Parietal lobe (tissue), 1 donor: ENCODE data around the gene DYRK3. TPM values are rescaled to one million over a fixed set of nuclear protein-coding genes. Genes with fewer than 3 reads are reported as not detected.

Experiments
- total RNA-seq: library from RNA; depleted of rRNA; stranded (reverse); fragments of >200 nt; gene quantifications from one replicate; pipeline ENCODE4 v1.2.3, GENCODE V29; 2014

The DYRK3 gene
- 13.5 TPM for total RNA-seq

DNA sequence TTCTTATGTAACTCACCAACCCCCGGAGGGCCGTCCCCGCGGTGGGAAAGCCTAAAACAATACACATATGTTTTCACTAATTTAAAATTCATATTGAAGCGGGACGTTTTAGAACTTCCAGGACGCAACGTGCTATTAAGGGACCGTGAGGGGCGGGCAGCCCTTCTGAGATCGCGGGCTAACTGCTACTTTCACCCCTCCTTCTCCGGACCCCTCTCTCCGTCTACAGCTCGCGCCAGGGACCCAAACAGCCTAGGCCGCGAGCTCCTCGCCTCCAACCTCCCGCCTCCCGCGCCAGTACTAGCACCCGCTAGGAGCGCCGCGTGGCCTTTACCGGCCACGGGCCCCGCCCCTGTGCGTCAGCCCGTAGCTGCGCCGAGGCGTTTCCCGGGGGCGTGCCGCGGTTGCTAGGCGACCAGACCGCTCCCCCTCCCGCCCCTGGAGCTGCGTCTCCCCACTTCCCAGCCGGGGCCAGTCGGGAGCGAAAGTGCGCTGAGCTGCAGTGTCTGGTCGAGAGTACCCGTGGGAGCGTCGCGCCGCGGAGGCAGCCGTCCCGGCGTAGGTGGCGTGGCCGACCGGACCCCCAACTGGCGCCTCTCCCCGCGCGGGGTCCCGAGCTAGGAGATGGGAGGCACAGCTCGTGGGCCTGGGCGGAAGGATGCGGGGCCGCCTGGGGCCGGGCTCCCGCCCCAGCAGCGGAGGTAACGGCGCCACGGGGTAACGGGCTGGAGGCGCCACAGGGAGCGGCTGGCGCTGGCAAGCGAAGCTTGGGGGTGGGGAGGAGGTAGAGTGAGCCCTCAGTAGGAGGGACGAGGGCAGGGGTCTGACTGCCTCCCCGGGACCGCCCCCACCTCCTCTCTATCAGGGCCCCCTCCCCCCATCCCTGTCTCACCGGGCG lies at the start of gene DYRK3:
TSS of gene DYRK3 (plus strand) at position 457 of the 898 bp plus-strand sequence. CDS start at position 625, 168 bp downstream.

GRCh38 chr1:206612129-206612876 lies 23.0 kb upstream of the DYRK3 start, which contains the start of gene EIF2D:
Gene EIF2D, minus strand, starts transcription at chr1:206612465. Its CDS starts 123 bp downstream, at chr1:206612342.

GRCh38 chr1:206684478-206685333 lies 49.4 kb downstream of the DYRK3 start, which contains the start of gene MAPKAPK2:
Gene MAPKAPK2, plus strand, starts transcription at chr1:206684905. Its CDS starts 325 bp downstream, at chr1:206685230.

Other genes starting within 250 kb of the DYRK3 start
- 0.94 TPM for gene IKBKE, start 165.1 kb upstream of the DYRK3 start, total RNA-seq
- gene RASSF5, start 128.0 kb upstream of the DYRK3 start, total RNA-seq, result 1.3 TPM
- gene EIF2D, start 23.1 kb upstream of the DYRK3 start, total RNA-seq, result 23.5 TPM
- 11.3 TPM for gene MAPKAPK2, start 49.4 kb downstream of the DYRK3 start, total RNA-seq
- not detected for gene IL19, start 135.2 kb downstream of the DYRK3 start, total RNA-seq
- gene IL10, start 137.0 kb downstream of the DYRK3 start, total RNA-seq, result not detected
- not detected for gene IL20, start 230.1 kb downstream of the DYRK3 start, total RNA-seq